ENCODE measurements around the gene HSPA12A. TPM values are rescaled to one million over a fixed set of nuclear protein-coding genes. Genes with fewer than 3 reads are reported as not detected.
"Not testable (repeated sequence)": the region's sequence is repeated elsewhere in the genome, so short reads cannot be mapped to it uniquely, and the experiment has no call there.

HSPA12A gene
- total and polyA plus RNA-seq, 7 experiments from 2014 or later: 0.06 to 0.07 TPM; not detected in 5

GRCh38 chr10:116712989-116713543 lies 29.3 kb downstream of the HSPA12A start:
- POLR2A ChIA-PET: no interaction called here
- peaks cover 43 to 64% (median 55%) of the 10 kb centered on the region in 5 donors for H3K27me3 Mint-ChIP-seq
- intact Hi-C loops (cut with micrococcal nuclease): no loop called here

DNA sequence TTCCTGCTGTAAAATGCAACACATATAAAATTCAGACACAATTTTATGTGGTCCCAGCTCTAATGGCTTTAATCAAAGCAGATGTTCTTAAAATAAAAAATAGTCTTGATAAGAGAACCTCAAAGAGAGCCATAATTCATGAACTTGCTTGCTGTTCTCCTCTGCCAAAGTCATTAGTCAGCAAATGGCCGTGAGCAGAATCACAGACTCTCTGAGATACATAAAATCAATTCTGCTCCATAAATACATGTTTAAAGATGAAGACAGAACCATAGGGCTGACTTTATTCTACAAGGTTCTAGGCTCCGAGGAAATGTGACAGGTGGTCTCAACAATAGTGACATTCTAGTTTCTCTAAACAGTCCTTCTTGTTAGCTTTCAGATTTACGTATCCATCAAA lies 29.8 kb downstream of the HSPA12A start:
- ATAC-seq (no peak), DNase-seq (no peak)
- ChIA-PET POLR2A (no interaction called here), CTCF (no interaction called here)
- H3K4me1 Mint-ChIP-seq: no peaks in the 10 kb centered on the region
- Histone ChIP-seq H3K9me3 (ENCODE audit: control insufficient read depth in 2 of 3, low read length in 3 of 3) (no peaks in the 10 kb centered on the region), H3K27me3 (ENCODE audit: control insufficient read depth in 2 of 2, insufficient read depth in 2 of 2, low read length in 2 of 2) (peaks cover 0 to 4% of the 10 kb centered on the region in 2 donors), H3K27ac (ENCODE audit: low read depth, low read length) (no peak overlapping the region), H3K4me3 (ENCODE audit: low read length) (no peak overlapping the region), H3K36me3 (ENCODE audit: control insufficient read depth in 2 of 3, insufficient read depth in 3 of 3, low read length in 3 of 3) (no peaks in the 10 kb centered on the region), H3K4me1 (ENCODE audit: control insufficient read depth in 2 of 2, insufficient read depth in 2 of 2, low read length in 2 of 2) (no peaks in the 10 kb centered on the region)
- intact Hi-C loops (cut with micrococcal nuclease): no loop called here
- H3K27ac Mint-ChIP-seq: no peak overlapping the region
- no peaks in the 10 kb centered on the region for H3K36me3 Mint-ChIP-seq
- peaks cover 0 to 2% (median 0%) of the 10 kb centered on the region in 11 donors for H3K9me3 Mint-ChIP-seq
- no peak overlapping the region for H3K4me3 Mint-ChIP-seq
- peaks cover 40 to 61% (median 49%) of the 10 kb centered on the region in 5 donors for H3K27me3 Mint-ChIP-seq

More at GRCh38 chr10:116712989-116713543, 29.3 kb downstream of the HSPA12A start:
- DNase-seq (no peak), ATAC-seq (no peak)
- Histone ChIP-seq H3K9me3 (ENCODE audit: control insufficient read depth in 2 of 3, low read length in 3 of 3) (no peaks in the 10 kb centered on the region), H3K36me3 (ENCODE audit: control insufficient read depth in 2 of 3, insufficient read depth in 3 of 3, low read length in 3 of 3) (no peaks in the 10 kb centered on the region), H3K4me3 (ENCODE audit: low read length) (no peak overlapping the region), H3K4me1 (ENCODE audit: control insufficient read depth in 2 of 2, insufficient read depth in 2 of 2, low read length in 2 of 2) (no peaks in the 10 kb centered on the region), H3K27ac (ENCODE audit: low read depth, low read length) (no peak overlapping the region), H3K27me3 (ENCODE audit: control insufficient read depth in 2 of 2, insufficient read depth in 2 of 2, low read length in 2 of 2) (peaks cover 0 to 7% of the 10 kb centered on the region in 2 donors)
- Mint-ChIP-seq H3K36me3 (no peaks in the 10 kb centered on the region), H3K4me3 (no peak overlapping the region), H3K4me1 (no peaks in the 10 kb centered on the region), H3K27ac (no peak overlapping the region), H3K9me3 (peaks cover 0 to 2% (median 0%) of the 10 kb centered on the region in 11 donors)
- CTCF ChIA-PET: no interaction called here

GRCh38 chr10:116711803-116712202 lies 30.6 kb downstream of the HSPA12A start:
- H3K4me1 Mint-ChIP-seq, POLR2A ChIA-PET: not testable (repeated sequence)

DNA sequence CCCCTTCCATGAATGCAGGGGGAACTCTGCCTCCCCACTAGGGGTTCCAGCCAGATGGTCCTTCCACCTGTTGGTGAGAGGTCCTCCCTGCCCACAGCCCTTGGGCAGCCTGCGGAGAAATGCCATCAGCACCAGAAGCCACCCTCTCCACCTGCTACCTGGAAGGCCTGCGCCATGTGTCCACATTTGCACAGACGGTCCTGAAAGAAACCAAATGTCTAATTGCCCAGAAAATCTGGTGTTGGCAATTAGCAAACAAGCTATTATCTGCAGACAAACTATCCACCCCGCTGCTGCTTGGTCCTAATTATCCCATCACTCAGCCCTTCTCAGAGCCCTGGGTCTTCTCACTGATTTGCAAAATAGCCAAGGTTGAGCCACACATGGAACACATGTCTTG lies 32.3 kb downstream of the HSPA12A start:
- DNase-seq: no peak
- POLR2A ChIA-PET: no interaction called here
- H3K27me3 Mint-ChIP-seq: peaks cover 34 to 50% (median 40%) of the 10 kb centered on the region in 5 donors

More at GRCh38 chr10:116711803-116712202, 30.6 kb downstream of the HSPA12A start:
- H3K36me3 ChIP-seq (ENCODE audit: control insufficient read depth in 2 of 3, insufficient read depth in 3 of 3, low read length in 3 of 3); H3K4me3 ChIP-seq (ENCODE audit: low read length); H3K9me3 ChIP-seq (ENCODE audit: control insufficient read depth in 2 of 3, low read length in 3 of 3); intact Hi-C loops (cut with micrococcal nuclease); H3K27ac Mint-ChIP-seq; H3K4me1 ChIP-seq (ENCODE audit: control insufficient read depth in 2 of 2, insufficient read depth in 2 of 2, low read length in 2 of 2); H3K9me3 Mint-ChIP-seq; DNase-seq; ATAC-seq; H3K27me3 ChIP-seq (ENCODE audit: control insufficient read depth in 2 of 2, insufficient read depth in 2 of 2, low read length in 2 of 2); CTCF ChIA-PET; H3K36me3 Mint-ChIP-seq; H3K4me3 Mint-ChIP-seq; H3K27ac ChIP-seq (ENCODE audit: low read depth, low read length): not testable (repeated sequence)
- peaks cover 35 to 56% (median 45%) of the 10 kb centered on the region in 5 donors for H3K27me3 Mint-ChIP-seq

GRCh38 chr10:116708877-116709276 lies 33.5 kb downstream of the HSPA12A start:
- Histone ChIP-seq H3K27ac (ENCODE audit: low read depth, low read length) (no peak overlapping the region), H3K4me3 (ENCODE audit: low read length) (no peak overlapping the region), H3K4me1 (ENCODE audit: control insufficient read depth in 2 of 2, insufficient read depth in 2 of 2, low read length in 2 of 2) (no peaks in the 10 kb centered on the region), H3K27me3 (ENCODE audit: control insufficient read depth in 2 of 2, insufficient read depth in 2 of 2, low read length in 2 of 2) (no peaks in the 10 kb centered on the region), H3K9me3 (ENCODE audit: control insufficient read depth in 2 of 3, low read length in 3 of 3) (no peaks in the 10 kb centered on the region), H3K36me3 (ENCODE audit: control insufficient read depth in 2 of 3, insufficient read depth in 3 of 3, low read length in 3 of 3) (no peaks in the 10 kb centered on the region)
- H3K4me3 Mint-ChIP-seq: no peak overlapping the region
- DNase-seq: no peak
- H3K36me3 Mint-ChIP-seq: no peaks in the 10 kb centered on the region
- POLR2A ChIA-PET: no interaction called here
- no peaks in the 10 kb centered on the region for H3K4me1 Mint-ChIP-seq
- peaks cover 0 to 2% (median 0%) of the 10 kb centered on the region in 11 donors for H3K9me3 Mint-ChIP-seq
- H3K27me3 Mint-ChIP-seq: peaks cover 26 to 40% (median 33%) of the 10 kb centered on the region in 5 donors
- intact Hi-C loops (cut with micrococcal nuclease): no loop called here
- ATAC-seq: no peak
- CTCF ChIA-PET: no interaction called here
- no peak overlapping the region for H3K27ac Mint-ChIP-seq

More for the DNA sequence above, 32.3 kb downstream of the HSPA12A start:
- H3K4me1 ChIP-seq (ENCODE audit: control insufficient read depth in 2 of 2, insufficient read depth in 2 of 2, low read length in 2 of 2): no peaks in the 10 kb centered on the region
- ATAC-seq: no peak
- intact Hi-C loops (cut with micrococcal nuclease): no loop called here
- CTCF ChIA-PET: no interaction called here
- H3K4me3 ChIP-seq (ENCODE audit: low read length): no peak overlapping the region
- H3K27ac ChIP-seq (ENCODE audit: low read depth, low read length): no peak overlapping the region
- no peaks in the 10 kb centered on the region for H3K36me3 ChIP-seq (ENCODE audit: control insufficient read depth in 2 of 3, insufficient read depth in 3 of 3, low read length in 3 of 3)
- Mint-ChIP-seq H3K36me3 (no peaks in the 10 kb centered on the region), H3K4me1 (no peaks in the 10 kb centered on the region), H3K27ac (no peak overlapping the region), H3K9me3 (peaks cover 0 to 1% (median 0%) of the 10 kb centered on the region in 11 donors), H3K4me3 (no peak overlapping the region)
- no peaks in the 10 kb centered on the region for H3K27me3 ChIP-seq (ENCODE audit: control insufficient read depth in 2 of 2, insufficient read depth in 2 of 2, low read length in 2 of 2)
- no peaks in the 10 kb centered on the region for H3K9me3 ChIP-seq (ENCODE audit: control insufficient read depth in 2 of 3, low read length in 3 of 3)

- Histone ChIP-seq H3K36me3 (ENCODE audit: control insufficient read depth in 2 of 3, insufficient read depth in 3 of 3, low read length in 3 of 3) (no peaks in the 10 kb centered on the region), H3K4me3 (ENCODE audit: low read length) (no peak overlapping the region), H3K27me3 (ENCODE audit: control insufficient read depth in 2 of 2, insufficient read depth in 2 of 2, low read length in 2 of 2) (no peaks in the 10 kb centered on the region), H3K4me1 (ENCODE audit: control insufficient read depth in 2 of 2, insufficient read depth in 2 of 2, low read length in 2 of 2) (no peaks in the 10 kb centered on the region), H3K27ac (ENCODE audit: low read depth, low read length) (no peak overlapping the region), H3K9me3 (ENCODE audit: control insufficient read depth in 2 of 3, low read length in 3 of 3) (no peaks in the 10 kb centered on the region)
- Mint-ChIP-seq H3K4me1 (no peaks in the 10 kb centered on the region), H3K9me3 (peaks cover 0 to 2% (median 0%) of the 10 kb centered on the region in 11 donors), H3K27me3 (peaks cover 22 to 41% (median 29%) of the 10 kb centered on the region in 5 donors), H3K27ac (no peak overlapping the region), H3K4me3 (no peak overlapping the region), H3K36me3 (no peaks in the 10 kb centered on the region)
- ChIA-PET CTCF (no interaction called here), POLR2A (no interaction called here)
- ATAC-seq (no peak), DNase-seq (no peak)
- intact Hi-C loops (cut with micrococcal nuclease): no loop called here
These were observed 34.0 kb downstream of the HSPA12A start for GRCh38 chr10:116708391-116708821.

DNA sequence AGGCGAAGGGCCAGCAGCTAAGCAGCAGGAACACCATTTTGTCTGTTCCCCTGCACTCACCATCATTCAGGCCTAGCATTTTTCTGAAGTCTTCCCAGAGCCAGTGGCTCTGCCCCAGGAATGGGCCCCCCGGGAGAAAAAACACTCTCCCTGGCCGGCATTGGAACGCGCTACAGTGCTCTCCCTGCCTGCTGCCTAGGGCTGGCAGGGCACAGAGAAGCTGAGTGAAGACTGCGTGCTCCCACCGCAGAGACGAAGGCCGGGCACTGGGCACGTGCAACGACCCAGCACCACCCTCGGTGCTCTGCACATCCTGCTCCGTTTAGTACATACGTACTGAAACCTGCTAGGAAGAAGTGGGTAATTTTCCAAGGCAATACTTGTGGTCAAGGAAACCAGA lies 34.4 kb downstream of the HSPA12A start:
- ChIA-PET POLR2A (no interaction called here), CTCF (no interaction called here)
- peaks cover 0 to 2% (median 0%) of the 10 kb centered on the region in 11 donors for H3K9me3 Mint-ChIP-seq
- ATAC-seq (no peak), DNase-seq (no peak)
- H3K4me3 ChIP-seq (ENCODE audit: low read length): no peak overlapping the region
- H3K27ac Mint-ChIP-seq: no peak overlapping the region
- no peaks in the 10 kb centered on the region for H3K36me3 Mint-ChIP-seq
- peaks cover 18 to 45% (median 33%) of the 10 kb centered on the region in 5 donors for H3K27me3 Mint-ChIP-seq
- H3K4me3 Mint-ChIP-seq: no peak overlapping the region
- intact Hi-C loops (cut with micrococcal nuclease): no loop called here
- H3K27me3 ChIP-seq (ENCODE audit: control insufficient read depth in 2 of 2, insufficient read depth in 2 of 2, low read length in 2 of 2): no peaks in the 10 kb centered on the region
- H3K36me3 ChIP-seq (ENCODE audit: control insufficient read depth in 2 of 3, insufficient read depth in 3 of 3, low read length in 3 of 3): no peaks in the 10 kb centered on the region
- no peaks in the 10 kb centered on the region for H3K4me1 ChIP-seq (ENCODE audit: control insufficient read depth in 2 of 2, insufficient read depth in 2 of 2, low read length in 2 of 2)
- H3K27ac ChIP-seq (ENCODE audit: low read depth, low read length): no peak overlapping the region
- H3K4me1 Mint-ChIP-seq: no peaks in the 10 kb centered on the region
- no peaks in the 10 kb centered on the region for H3K9me3 ChIP-seq (ENCODE audit: control insufficient read depth in 2 of 3, low read length in 3 of 3)

All from naive thymus-derived CD4-positive, alpha-beta T cell (primary cell).